AG04450 (cell line): Measurements from ENCODE around the gene ZBTB7C. TPM values are rescaled to one million over a fixed set of nuclear protein-coding genes. Genes with fewer than 3 reads are reported as not detected.
"Not testable (repeated sequence)": the region's sequence is repeated elsewhere in the genome, so short reads cannot be mapped to it uniquely, and the experiment has no call there.

Experiments used
- CTCF ChIA-PET: fragments of 300-600, 350-600 bp; formaldehyde crosslinking; extraction: SDS; loops from one replicate; lab custom pipeline; 2022; ENCODE audit warnings: antibody characterized with exemption, inconsistent platforms; lab: Charles Lee
- POLR2A ChIA-PET: fragments of 350-600 bp; formaldehyde crosslinking; extraction: SDS; loops from one replicate; lab custom pipeline; 2021; ENCODE audit warnings: antibody characterized with exemption, inconsistent platforms; lab: Yijun Ruan, JAX
- DNase-seq: peaks from one replicate; pipeline ENCODE4 v3.0.0-alpha.2; 2011; ENCODE audit warnings: low read depth, low spot score
- H3K27ac ChIP-seq: one replicate; pipeline ENCODE4 v1.5.1; 2012; ENCODE audit warnings: low read depth, low read length, control low read depth
- H3K27me3 ChIP-seq: one replicate; pipeline ENCODE4 v1.6.0; 2012; ENCODE audit warnings: low read length; ENCODE audit not compliant: control insufficient read depth, insufficient read depth
- H3K4me3 ChIP-seq: 2 replicates; pipeline ENCODE4 v1.5.1; 2011; ENCODE audit warnings: mild to moderate bottlenecking, low read depth, low read length, control low read depth
- H3K9me3 ChIP-seq: 2 replicates; pipeline ENCODE4 v1.5.1; 2012; ENCODE audit warnings: low read length; ENCODE audit not compliant: control insufficient read depth, insufficient read depth
- polyA plus RNA-seq: library from polyadenylated mRNA; depleted of rRNA; stranded (reverse); fragments of >200 nt; gene quantifications from 2 replicates; pipeline ENCODE4 v1.2.3, GENCODE V29; 2011
- TF ChIP-seq, protein P1 (sequence below): IDR thresholded peaks from 2 replicates; pipeline ENCODE4 v1.5.1; 2011; ENCODE audit warnings: low read depth, low read length, control low read depth, inconsistent platforms

ZBTB7C gene
- polyA plus RNA-seq, 1 experiment = not detected

- ChIA-PET POLR2A (interaction anchor here (0.7 kb wide), 1 partner anchor 10 kb away, joined by 3 read pairs; no protein-coding TSS in a partner anchor), CTCF (interaction anchor here (0.6 to 6.8 kb wide), 44 partner anchors 9 to 671 kb away, joined by 3 to 77 read pairs (median 4); no protein-coding TSS in a partner anchor)
- H3K27ac ChIP-seq = no peak overlapping the region
- no peak overlapping the region for H3K4me3 ChIP-seq
- H3K27me3 ChIP-seq = peaks cover 66% of the 10 kb centered on the region
- H3K9me3 ChIP-seq = no peaks in the 10 kb centered on the region; the same call in 1 of the 2 replicates
- peak; percentile 50 for DNase-seq
- TF ChIP-seq, protein P1, sequence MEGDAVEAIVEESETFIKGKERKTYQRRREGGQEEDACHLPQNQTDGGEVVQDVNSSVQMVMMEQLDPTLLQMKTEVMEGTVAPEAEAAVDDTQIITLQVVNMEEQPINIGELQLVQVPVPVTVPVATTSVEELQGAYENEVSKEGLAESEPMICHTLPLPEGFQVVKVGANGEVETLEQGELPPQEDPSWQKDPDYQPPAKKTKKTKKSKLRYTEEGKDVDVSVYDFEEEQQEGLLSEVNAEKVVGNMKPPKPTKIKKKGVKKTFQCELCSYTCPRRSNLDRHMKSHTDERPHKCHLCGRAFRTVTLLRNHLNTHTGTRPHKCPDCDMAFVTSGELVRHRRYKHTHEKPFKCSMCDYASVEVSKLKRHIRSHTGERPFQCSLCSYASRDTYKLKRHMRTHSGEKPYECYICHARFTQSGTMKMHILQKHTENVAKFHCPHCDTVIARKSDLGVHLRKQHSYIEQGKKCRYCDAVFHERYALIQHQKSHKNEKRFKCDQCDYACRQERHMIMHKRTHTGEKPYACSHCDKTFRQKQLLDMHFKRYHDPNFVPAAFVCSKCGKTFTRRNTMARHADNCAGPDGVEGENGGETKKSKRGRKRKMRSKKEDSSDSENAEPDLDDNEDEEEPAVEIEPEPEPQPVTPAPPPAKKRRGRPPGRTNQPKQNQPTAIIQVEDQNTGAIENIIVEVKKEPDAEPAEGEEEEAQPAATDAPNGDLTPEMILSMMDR = peak; percentile 97
Observed at GRCh38 chr18:48445540-48445939, 36.4 kb upstream of the ZBTB7C start.

GRCh38 chr18:48442761-48443160 lies 33.6 kb upstream of the ZBTB7C start:
- Histone ChIP-seq H3K27me3 (peaks cover 65% of the 10 kb centered on the region), H3K4me3 (no peak overlapping the region), H3K9me3 (no peaks in the 10 kb centered on the region; the same call in 1 of the 2 replicates), H3K27ac (no peak overlapping the region)
- CTCF ChIA-PET = interaction anchor here (1.8 kb wide), 1 partner anchor 212 kb away, joined by 6 read pairs; no protein-coding TSS in a partner anchor
- no peak for DNase-seq
- POLR2A ChIA-PET = no interaction called here
- TF ChIP-seq, protein P1 = no peak

- CTCF ChIA-PET = interaction anchor here (1.8 kb wide), 1 partner anchor 211 kb away, joined by 6 read pairs; no protein-coding TSS in a partner anchor
- POLR2A ChIA-PET = no interaction called here
- no peak overlapping the region for H3K27ac ChIP-seq
Observed at GRCh38 chr18:48441405-48441881, 32.3 kb upstream of the ZBTB7C start.

DNA sequence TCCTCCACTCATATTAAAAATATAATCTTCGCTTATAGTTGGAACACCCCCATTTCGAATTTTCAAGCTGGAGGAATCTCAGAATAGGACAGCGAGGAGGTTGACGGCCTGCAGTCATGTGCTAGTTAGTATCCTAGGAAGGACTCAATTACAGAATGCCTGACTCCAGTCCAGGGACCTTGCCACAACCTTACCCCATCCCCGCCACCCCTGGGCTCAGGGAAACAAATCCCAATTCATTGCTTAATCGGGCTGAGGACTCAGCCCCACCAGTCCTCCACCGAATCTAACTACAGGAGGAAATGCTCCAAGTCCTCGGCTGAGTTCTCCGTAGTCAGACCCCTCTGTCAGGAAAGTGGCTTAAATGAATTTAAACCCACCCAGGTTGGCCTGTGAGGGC lies 31.7 kb upstream of the ZBTB7C start:
- ChIA-PET CTCF (interaction anchor here (1.8 kb wide), 1 partner anchor 211 kb away, joined by 6 read pairs; no protein-coding TSS in a partner anchor), POLR2A (no interaction called here)
- DNase-seq = no peak
- TF ChIP-seq, protein P1 = no peak
- no peaks in the 10 kb centered on the region; the same call in 1 of the 2 replicates for H3K9me3 ChIP-seq
- no peak overlapping the region for H3K27ac ChIP-seq
- H3K27me3 ChIP-seq = peaks cover 65% of the 10 kb centered on the region
- H3K4me3 ChIP-seq = no peak overlapping the region

More at GRCh38 chr18:48441405-48441881, 32.3 kb upstream of the ZBTB7C start:
- H3K4me3 ChIP-seq = no peak overlapping the region
- TF ChIP-seq, protein P1 = no peak
- H3K27me3 ChIP-seq = peaks cover 65% of the 10 kb centered on the region
- DNase-seq = no peak
- no peaks in the 10 kb centered on the region; the same call in 1 of the 2 replicates for H3K9me3 ChIP-seq

DNA sequence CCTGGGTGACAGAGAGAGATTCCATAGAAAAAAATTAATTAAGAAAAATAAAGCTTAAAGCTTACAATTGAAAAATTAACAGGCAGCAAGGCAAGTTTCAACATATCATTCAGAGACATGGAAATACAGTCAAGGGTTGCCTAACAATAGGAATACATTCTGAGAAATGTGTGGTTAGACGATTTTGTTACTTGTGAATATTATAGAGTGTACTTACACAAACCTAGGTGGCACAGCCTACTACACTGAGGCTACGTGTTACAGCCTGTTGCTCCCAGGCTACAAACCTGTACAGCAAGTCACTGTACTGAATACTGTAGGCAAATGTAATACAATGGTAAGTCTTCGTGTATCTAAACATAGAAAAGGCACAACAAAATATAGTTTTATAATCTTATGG lies 27.7 kb upstream of the ZBTB7C start:
- TF ChIP-seq, protein P1 = no peak
- ChIA-PET CTCF (interaction anchor here (2.2 to 3.9 kb wide), 2 partner anchors 9 to 28 kb away, joined by 5 to 30 read pairs; no protein-coding TSS in a partner anchor), POLR2A (no interaction called here)
- DNase-seq = no peak
- no peaks in the 10 kb centered on the region; the same call in 1 of the 2 replicates for H3K9me3 ChIP-seq
- H3K27me3 ChIP-seq = peaks cover 42% of the 10 kb centered on the region
- H3K4me3 ChIP-seq = no peak overlapping the region
- H3K27ac ChIP-seq = no peak overlapping the region

- H3K4me3 ChIP-seq, POLR2A ChIA-PET, H3K9me3 ChIP-seq, H3K27ac ChIP-seq, DNase-seq: not testable (repeated sequence)
- H3K27me3 ChIP-seq = peaks cover 22% of the 10 kb centered on the region
- CTCF ChIA-PET = interaction anchor here (0.6 to 3.9 kb wide), 3 partner anchors 11 to 21 kb away, joined by 3 to 30 read pairs (median 4); no protein-coding TSS in a partner anchor
Observed at GRCh38 chr18:48434382-48434781, 25.2 kb upstream of the ZBTB7C start.
